Fibroblast of the aortic adventitia (primary cell): ENCODE results near the gene HINFP. TPM values are rescaled to one million over a fixed set of nuclear protein-coding genes. Genes with fewer than 3 reads are reported as not detected.

Source experiments
- DNase-seq: peaks from one replicate; pipeline ENCODE4 v3.0.0-alpha.2; 2010; ENCODE audit warnings: low read depth
- H3K4me3 ChIP-seq: 2 replicates; pipeline ENCODE4 v1.5.1; 2011; ENCODE audit warnings: low read depth, mild to moderate bottlenecking, control low read depth, low read length, moderate library complexity
- CTCF ChIP-seq: IDR thresholded peaks from 2 replicates; pipeline ENCODE4 v1.5.1; 2011; ENCODE audit warnings: mild to moderate bottlenecking, low read length, control low read depth, inconsistent platforms; ENCODE audit not compliant: insufficient read depth
- total RNA-seq: library from RNA; depleted of rRNA; stranded (reverse); fragments of >200 nt; gene quantifications from 2 replicates; pipeline ENCODE4 v1.2.3, GENCODE V29; 2012; ENCODE audit warnings: low replicate concordance

The HINFP gene
- total RNA-seq, 1 donor, result 19.1 TPM

GRCh38 chr11:119087123-119087522 is 34.3 kb upstream of the HINFP start:
- no peak overlapping the region for H3K4me3 ChIP-seq
- no peak for DNase-seq
- TF ChIP-seq CTCF, result no peak

GRCh38 chr11:119087747-119088241 is 33.6 kb upstream of the HINFP start:
- no peak for TF ChIP-seq CTCF
- H3K4me3 ChIP-seq, result no peak overlapping the region
- no peak for DNase-seq

- H3K4me3 ChIP-seq, result no peak overlapping the region
- TF ChIP-seq CTCF, result no peak
Measured at GRCh38 chr11:119088406-119088805, 33.0 kb upstream of the HINFP start.

GRCh38 chr11:119089319-119089718 is 32.1 kb upstream of the HINFP start:
- DNase-seq, result no peak

More at GRCh38 chr11:119088406-119088805, 33.0 kb upstream of the HINFP start:
- DNase-seq, result no peak

GRCh38 chr11:119091178-119091577 is 30.2 kb upstream of the HINFP start:
- peak; percentile 32 for DNase-seq
- TF ChIP-seq CTCF, result no peak
- H3K4me3 ChIP-seq, result no peak overlapping the region

More at GRCh38 chr11:119089319-119089718, 32.1 kb upstream of the HINFP start:
- no peak overlapping the region for H3K4me3 ChIP-seq
- TF ChIP-seq CTCF, result no peak

- H3K4me3 ChIP-seq, result peak overlapping the region; percentile 75
- DNase-seq, result no peak
- TF ChIP-seq CTCF, result no peak
Measured at GRCh38 chr11:119091966-119092879, 29.2 kb upstream of the HINFP start.
